Limb (tissue), 2 donors: ENCODE data around the gene FAXDC2.

Experiments used
- DNase-seq, 2 donors: peaks; one replicate each; pipeline ENCODE4 v3.0.0-alpha.2; 2016; ENCODE audit errors: extremely low spot score in 2 of 2

FAXDC2 gene

GRCh38 chr5:154797762-154798161, 52.6 kb downstream of the FAXDC2 start:
- DNase-seq: no peak

DNA sequence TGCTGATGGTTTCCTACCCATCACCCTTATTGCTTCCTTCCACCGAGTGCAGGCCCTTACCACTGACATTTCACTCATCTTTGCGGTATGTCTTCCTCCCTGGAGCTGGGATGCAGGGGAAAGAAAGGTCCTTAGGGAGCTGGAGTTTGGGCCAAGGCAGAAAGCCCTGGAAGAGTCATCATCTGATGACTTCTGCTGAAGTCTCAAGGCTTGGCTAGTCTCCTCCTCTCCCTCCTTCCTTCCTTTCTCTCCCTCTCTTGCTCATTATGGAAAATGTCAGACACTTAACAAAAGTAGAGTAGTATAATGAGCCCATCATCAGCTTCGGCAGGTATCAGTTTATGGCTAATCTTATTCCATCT, 55.2 kb downstream of the FAXDC2 start:
- DNase-seq: no peak

DNA sequence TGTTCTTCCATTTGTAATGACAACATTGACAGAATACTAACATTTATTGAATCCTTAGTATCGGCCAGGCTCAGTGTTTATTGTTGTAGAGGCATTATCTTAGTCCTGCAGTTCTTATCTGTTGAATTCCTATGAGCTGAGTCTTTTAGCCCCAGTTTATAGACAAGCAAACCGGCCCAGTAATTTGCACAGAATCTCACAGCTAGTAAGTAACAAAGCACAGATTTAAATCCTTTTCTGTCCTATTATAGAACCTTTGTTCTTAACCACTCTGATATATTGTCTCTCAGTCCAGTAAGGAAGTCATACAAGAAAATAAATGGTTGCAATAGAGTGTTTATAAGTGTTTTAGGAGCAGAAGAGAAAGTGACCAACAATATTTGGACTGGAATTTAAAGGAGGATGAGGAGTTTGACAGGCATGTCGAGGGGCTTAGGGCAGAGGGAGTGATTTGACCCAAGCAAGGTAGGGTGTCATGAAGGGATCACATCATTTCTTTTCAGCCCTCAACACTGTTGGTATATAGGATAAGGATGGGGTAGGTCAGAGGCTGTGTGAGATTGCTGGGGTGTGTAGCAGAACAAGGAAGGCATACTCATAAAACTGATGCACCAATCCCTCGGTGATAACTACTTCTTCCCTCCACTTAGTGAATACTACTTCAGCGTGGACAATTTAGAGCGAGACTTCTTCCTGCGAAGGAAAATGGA, 55.7 kb downstream of the FAXDC2 start:
- no peak for DNase-seq

- no peak for DNase-seq
These were observed 56.5 kb downstream of the FAXDC2 start for GRCh38 chr5:154793599-154794524.

- DNase-seq: no peak
These were observed 58.9 kb downstream of the FAXDC2 start for GRCh38 chr5:154791535-154791934.

DNA sequence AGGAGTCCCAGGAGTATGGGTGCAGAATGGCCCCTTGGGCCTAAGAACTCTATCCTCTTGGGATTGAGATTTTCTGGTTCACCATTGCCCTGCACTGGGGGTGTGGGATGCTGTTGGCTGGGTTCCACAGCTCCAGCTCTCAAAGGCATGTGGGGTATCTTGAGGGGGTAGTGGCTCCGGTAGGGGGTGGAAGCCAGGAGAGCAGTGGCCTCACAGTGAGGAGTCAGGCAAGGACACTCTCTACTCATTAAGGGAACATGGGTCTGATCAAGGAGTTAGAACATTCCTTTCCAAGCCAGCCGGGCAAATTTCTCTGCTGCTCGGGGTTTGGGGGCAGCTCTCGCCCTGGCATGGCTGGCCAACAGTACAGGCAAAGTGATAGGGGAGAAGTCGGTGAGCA, 62.2 kb downstream of the FAXDC2 start:
- DNase-seq: no peak

GRCh38 chr5:154786414-154786813, 64.0 kb downstream of the FAXDC2 start:
- no peak for DNase-seq

GRCh38 chr5:154784856-154785255, 65.5 kb downstream of the FAXDC2 start:
- DNase-seq: no peak

GRCh38 chr5:154783774-154784460, 66.5 kb downstream of the FAXDC2 start:
- no peak for DNase-seq

DNA sequence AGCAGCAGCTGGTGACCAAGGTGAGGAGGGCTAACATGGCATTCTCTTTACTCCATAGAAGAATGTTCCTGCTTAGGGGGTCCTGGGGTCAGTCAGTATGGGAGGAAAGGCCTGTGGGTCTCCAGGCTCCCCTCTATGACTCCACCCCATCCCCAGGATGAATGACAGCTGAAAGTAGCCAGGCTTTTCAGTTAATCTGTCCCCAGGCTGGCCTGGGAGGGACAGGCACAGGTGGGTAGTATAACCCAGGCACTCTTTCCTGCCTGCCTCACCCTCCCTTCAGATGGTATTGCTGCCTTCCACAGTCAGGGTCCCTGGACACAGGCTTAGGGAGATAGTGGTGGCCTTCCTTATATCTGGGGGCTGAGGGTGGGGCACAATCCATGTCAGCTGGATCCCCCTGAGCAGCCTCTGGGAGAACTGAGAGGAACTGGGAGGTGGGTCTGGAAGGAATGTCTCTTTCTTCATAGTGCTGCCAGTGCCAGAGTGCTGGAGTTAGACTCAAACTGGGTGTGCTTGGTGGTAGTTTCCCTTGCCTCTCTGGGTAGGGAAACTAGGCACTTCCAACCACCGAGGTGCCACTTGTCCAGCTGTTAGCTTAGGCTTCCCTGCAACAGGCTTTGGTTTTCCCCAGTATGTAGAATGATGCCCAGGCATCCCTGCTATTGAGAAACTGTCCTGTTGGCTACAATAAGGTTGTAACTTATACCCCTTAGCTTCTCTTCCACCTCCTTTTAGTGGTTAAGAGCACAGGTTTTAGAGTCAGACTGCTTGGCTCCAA, 67.4 kb downstream of the FAXDC2 start:
- DNase-seq: no peak

DNA sequence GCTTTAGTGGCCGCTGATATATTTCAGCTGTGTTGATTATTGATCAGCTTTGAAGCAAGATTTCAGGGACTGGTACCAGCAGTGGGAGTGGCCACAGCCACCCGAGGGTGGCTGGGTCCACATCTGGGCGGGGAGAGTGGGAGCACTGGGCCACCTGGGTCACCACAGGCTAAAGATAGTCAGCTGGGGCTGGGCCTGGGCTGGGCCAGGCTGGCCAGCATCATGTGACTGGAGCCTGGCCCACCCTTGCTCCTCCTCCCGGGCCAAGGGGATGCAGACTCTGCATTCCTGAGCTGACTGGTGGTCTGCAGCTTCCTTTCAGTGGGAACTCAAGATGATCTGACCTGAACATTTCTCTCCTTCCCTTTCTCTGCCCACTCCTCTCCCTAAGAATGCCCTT, 68.1 kb downstream of the FAXDC2 start:
- DNase-seq: no peak

- no peak for DNase-seq
These were observed 70.3 kb downstream of the FAXDC2 start for GRCh38 chr5:154780128-154780527.

- no peak for DNase-seq
These were observed 71.3 kb downstream of the FAXDC2 start for GRCh38 chr5:154779105-154779504.

- no peak for DNase-seq
These were observed 71.9 kb downstream of the FAXDC2 start for GRCh38 chr5:154778534-154778933.

DNA sequence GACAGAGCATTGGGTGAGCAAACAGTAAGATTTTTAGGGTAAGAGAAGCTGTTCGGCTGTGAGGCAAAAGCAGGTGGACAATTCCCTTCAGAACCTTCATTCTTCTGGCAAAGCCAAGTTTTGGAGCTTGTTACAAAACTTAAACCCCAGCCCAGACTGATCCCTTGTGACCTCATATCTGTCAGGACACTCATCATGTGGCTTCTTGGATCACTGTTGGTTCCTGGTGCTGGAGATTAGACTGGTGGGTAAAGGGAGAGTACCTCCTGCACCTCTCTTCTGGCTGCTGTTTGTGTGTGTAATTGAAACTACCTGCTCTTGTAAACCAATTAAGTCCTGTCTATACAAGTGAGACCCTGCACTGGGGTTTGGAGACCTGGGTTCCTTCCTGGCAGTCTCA, 74.2 kb downstream of the FAXDC2 start:
- DNase-seq: no peak

DNA sequence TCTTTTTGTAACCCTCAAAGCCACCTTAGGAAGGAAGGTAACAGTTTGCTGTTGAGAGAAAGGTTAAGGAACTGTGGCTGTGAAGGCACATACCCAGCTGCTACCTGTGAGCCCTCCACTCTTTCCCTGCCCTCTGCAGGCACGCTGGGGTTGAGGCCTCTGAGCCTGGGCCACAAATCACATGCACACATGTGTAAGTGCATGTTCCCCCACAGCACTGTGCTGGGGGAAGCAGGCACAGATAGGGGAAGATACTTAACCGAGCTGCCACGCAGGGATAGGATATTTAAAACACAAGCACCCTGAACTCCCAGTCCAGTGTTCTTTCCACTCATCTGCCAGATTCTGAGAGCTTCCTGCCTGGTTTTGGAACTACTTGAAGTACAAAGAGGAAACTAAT, 77.1 kb downstream of the FAXDC2 start:
- DNase-seq: no peak

DNA sequence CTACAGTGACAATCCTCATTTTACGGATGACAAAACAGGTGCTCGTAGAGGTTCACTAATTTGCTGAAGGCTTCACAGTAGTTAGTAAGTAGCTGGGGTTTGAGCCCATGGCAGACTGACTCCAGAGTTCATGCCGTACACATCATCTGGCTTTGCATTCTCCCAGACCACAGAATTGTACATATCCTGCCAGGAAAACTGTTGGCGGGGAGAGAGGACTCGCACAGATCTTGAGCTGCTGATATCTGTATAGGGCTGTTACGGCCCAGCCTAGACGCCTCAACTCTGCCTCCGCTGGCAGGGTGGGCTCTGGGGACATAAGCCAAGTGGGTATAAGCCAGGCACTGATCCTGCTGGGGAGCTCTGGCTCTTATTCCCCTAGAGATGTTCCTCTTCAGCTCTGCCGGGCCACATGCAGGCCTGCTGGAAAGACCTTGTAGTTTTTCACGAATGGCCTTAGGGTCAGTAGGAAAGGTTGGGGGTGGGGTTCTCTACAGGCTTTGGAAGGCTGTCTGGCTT, 79.0 kb downstream of the FAXDC2 start:
- DNase-seq: peak; percentile 45

- no peak for DNase-seq
These were observed 80.3 kb downstream of the FAXDC2 start for GRCh38 chr5:154770111-154770510.
